Anterior cingulate cortex (tissue), 58 donors: ENCODE measurements around the gene C1D.
"Not testable (repeated sequence)": the region's sequence is repeated elsewhere in the genome, so short reads cannot be mapped to it uniquely, and the experiment has no call there.

Source experiments
- DNase-seq, 58 donors: peaks; one replicate each; lab custom pipeline; 2025; lab: John Stamatoyannopoulos, UW

C1D gene

DNA sequence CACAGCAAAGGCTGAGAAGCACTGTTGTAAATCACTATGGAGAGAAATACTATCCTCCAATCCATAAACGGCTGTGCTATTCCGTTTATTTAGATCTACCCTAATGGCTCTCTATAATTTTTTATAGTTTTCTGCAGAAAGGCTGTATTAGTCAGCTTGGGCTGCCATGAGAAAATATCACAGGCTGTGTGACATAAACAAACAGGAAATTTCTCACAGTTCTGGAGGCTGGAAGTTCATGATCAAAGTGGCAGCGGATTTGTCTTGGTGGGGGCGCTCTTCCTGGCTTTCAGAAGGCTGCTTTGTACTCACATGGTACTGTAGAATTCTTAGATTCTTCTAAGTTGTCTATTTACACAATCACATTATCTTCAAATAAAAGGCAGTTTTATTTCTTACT, 44.1 kb downstream of the C1D start:
- no peak for DNase-seq

DNA sequence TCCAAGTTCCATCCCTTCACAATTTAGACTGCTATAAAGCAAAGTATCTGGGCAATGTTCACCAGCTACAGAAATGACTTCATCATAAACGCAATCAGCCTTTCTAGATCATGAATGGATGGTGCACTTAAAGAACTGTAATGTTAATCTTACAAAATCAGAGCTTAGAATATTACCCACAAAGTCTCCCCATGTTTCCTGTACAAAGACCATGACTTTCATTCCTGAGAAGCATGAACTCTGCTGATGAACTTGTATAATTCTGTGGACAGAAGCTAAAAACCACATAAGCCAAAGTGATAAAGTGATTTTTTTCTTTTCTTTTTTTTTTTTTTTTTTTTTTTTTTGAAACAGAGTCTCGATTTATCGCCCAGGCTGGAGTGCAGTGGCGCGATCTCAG, 53.3 kb downstream of the C1D start:
- DNase-seq: no peak

DNA sequence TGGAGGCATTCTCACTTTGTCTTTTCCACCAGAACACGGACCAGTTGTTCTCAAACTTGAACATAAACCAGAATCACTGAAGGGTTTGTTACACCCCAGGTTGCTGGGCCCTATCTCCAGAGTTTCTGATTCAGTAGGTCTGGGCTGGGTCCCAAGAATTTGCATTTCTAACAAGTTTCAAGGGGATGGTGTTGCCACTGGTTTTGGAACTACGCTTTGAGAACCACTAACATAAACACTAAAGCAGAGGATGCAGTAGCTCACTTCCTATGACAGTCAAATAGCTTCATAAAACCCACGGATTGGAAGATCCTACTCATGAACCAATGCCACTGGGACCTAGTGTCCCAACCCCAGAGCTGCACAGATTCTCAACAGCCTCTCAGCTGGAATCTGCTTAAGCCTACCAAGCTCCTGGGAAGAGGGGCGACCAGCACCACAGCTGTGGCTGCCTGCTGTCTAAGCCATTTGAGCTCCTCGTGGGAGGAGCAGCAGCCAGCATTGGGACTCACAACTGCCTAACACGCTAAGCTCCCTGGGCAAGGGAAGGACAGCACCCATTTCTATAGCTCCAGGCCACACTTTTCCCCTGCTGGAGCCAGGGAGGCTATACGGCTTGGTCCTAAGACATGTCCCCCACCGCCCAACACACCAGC, 62.5 kb downstream of the C1D start:
- no peak for DNase-seq

DNA sequence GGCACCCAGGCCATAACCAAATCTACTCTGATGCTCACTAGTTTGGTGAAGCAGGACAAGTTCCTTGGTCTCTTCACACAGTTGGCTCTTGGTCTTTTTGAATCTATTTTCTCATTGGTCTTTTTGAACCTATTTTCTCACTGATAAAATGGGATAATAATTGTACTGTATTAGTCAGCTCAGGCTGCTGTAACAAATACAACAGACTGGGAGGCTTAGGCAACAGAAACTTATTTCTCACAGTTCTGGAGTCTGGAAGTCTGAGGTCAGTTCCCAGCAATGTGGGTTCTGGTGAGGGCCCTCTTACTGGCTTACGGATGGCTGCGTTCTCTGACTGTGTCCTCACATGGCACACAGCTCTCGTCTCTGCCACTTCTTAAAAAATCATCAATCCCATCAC, 63.5 kb downstream of the C1D start:
- DNase-seq: no peak

DNA sequence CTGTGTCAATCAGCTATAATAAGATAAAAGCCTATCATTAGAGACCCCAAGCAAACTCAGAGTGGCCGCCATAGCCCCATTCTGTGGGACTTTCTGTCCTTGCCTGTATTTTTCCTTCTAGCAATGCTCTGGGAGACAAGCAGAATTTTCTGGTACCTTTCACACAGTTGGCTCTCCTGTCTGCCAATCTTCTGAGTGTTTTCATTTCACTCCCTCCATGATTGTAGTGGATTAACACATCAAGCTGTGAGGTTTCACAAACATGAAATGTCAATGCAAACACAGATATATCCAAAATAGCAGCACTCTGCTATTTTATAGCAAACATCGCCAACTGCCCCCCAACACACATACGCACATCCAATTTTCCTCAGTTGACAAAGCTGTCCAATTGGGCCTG, 64.9 kb downstream of the C1D start:
- DNase-seq: no peak

DNA sequence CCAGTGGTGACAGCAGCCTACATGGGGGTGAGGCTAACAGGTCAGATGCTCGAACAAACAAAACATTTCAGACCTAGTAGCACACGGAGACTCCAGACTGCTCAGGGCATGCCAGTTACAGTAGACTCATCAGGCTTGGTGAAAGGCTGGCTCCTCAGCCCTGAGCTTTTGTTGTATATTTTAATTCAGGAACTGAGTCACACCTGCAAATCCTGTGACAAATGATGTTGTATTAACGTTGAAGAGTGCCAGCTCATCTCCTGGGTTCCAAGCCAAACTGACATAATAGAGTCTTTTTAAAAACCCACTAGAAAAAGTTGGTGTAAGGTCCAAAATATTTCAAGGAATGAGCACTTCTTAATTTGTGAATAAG, 65.3 kb downstream of the C1D start:
- peak in 1 of 58 donors; percentile 4 for DNase-seq

DNA sequence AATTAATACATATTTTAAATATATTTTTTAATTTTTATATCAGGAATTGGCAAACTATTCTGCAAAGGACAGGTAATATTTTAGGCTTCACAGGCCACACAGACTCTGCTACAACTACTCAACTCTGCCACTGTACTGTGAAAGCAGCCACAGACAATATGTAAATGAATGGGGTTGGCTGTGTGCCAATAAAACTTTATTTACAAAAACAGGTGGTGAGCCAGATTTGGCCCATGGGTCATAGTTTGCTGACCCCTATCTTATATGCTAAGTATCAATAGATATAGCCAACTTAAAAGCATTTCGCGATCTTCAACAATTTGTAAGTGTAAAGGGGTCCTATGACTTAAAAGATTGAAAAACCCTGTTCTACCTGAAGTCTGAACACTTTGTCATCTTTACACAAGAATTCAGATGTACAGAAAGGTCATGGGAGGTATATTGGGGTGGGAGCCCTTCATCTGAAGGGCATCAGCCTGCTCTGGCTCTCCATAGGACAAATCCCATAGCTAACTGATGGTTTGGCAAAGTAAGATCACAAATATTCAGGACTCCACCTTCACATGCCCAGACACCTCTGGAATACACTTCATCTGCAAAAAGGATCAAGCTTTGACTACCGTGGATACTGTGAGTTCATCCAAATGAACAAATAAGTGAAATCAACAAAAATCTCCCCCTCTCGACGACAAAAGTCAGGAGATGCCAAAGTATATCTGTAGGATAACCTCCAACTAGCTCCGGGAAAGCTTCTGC, 65.9 kb downstream of the C1D start:
- DNase-seq: no peak

DNA sequence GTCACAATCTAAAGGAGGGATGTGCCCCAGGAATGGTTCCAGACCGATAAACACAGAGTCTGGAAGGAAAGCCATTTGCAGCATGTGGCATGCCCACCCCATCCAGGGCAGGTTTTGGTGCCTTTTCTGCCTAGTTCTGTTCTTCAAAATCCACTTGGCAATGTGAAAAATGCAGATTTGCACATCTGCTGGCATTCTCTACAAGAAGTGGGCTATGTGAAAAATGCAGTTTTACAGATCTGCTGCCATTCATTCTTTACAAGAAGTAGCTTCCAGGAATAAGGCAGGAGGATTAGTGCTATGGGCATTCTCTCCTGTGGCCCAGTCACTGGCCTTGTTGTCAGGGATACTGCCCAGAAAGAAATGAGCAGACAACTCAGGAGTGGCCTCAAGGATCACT, 68.1 kb downstream of the C1D start:
- no peak for DNase-seq

DNA sequence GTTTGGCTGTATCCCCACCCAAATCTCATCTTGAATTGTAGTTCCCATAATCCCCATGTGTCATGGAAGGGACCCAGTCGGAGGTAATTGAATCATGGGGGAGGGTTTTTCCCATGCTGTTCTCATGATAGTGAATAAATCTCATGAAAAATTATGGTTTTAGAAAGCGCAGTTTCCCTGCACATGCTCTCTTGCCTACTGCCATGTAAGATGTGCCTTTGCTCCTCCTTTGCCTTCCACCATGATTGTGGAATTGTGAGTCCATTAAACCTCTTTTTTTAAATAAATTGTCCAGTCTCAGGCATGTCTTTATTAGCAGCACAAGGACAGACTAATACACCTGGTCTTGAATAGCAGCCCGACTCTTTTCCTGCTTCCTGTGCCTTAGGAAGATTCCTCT, 68.7 kb downstream of the C1D start:
- not testable (repeated sequence) for DNase-seq

DNA sequence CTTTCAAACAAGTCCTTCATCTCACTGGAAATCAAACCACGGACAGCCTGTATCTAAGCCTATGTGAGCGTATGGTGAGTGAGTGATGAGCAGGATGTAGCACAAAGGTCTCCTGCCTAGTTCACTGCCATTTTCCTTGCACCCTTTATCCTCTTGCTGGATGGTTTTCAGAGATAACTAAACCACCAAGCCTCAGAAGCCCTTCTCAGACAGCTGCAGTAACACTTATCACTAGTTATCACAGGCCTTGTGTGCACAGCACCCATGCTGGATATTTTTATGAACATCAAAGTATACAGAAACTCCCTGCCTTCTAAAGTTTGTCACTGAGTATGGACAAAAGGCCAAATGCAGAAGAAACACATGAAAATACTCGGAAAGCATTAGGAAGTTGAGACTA, 69.5 kb downstream of the C1D start:
- no peak for DNase-seq

DNA sequence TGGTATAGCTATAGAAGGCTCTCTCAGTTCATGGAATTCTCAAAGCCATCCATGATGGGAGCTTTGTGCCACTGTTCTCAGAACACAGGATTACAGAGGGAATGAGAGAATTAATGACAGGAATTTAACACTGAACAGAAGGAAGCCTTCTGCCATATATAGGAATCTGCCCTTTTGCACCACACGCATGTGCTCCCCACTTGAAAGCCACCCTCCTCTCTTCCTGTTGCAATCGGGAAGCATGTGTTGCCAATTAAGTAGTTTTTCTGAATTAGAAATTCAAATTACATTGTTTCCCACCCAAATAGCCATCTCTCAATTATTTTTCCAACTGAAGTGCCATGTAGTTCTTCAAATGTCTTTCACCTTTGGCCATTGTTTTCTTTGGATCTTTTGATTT, 71.3 kb downstream of the C1D start:
- DNase-seq: no peak
